IPS-20b (cell line): ENCODE results near the gene PLCH2.
"Not testable (repeated sequence)": the region's sequence is repeated elsewhere in the genome, so short reads cannot be mapped to it uniquely, and the experiment has no call there.

Experiments used
- H3K27ac ChIP-seq: one replicate; pipeline ENCODE4 v1.5.1; 2013; ENCODE audit warnings: low read length
- H3K27me3 ChIP-seq: 2 replicates; pipeline ENCODE4 v1.6.1; 2013; ENCODE audit warnings: mild to moderate bottlenecking, low read length, inconsistent platforms; ENCODE audit not compliant: insufficient read depth
- H3K36me3 ChIP-seq: 2 replicates; pipeline ENCODE4 v1.6.1; 2013; ENCODE audit warnings: low read depth, mild to moderate bottlenecking, inconsistent platforms, low read length, moderate library complexity; ENCODE audit not compliant: insufficient read depth
- H3K4me1 ChIP-seq: 2 replicates; pipeline ENCODE4 v1.6.1; 2013; ENCODE audit warnings: mild to moderate bottlenecking, control low read depth, inconsistent platforms, low read length, moderate library complexity; ENCODE audit not compliant: insufficient read depth
- H3K4me3 ChIP-seq: 2 replicates; pipeline ENCODE4 v1.5.1; 2013; ENCODE audit warnings: mild to moderate bottlenecking, low read length, inconsistent platforms
- H3K9ac ChIP-seq: 2 replicates; pipeline ENCODE4 v1.6.1; 2013; ENCODE audit warnings: low read depth, mild to moderate bottlenecking, inconsistent platforms, low read length, moderate library complexity
- H3K9me3 ChIP-seq: 2 replicates; pipeline ENCODE4 v1.6.1; 2013; ENCODE audit warnings: mild to moderate bottlenecking, low read depth, low read length, inconsistent platforms; ENCODE audit not compliant: insufficient read depth

Gene PLCH2

DNA sequence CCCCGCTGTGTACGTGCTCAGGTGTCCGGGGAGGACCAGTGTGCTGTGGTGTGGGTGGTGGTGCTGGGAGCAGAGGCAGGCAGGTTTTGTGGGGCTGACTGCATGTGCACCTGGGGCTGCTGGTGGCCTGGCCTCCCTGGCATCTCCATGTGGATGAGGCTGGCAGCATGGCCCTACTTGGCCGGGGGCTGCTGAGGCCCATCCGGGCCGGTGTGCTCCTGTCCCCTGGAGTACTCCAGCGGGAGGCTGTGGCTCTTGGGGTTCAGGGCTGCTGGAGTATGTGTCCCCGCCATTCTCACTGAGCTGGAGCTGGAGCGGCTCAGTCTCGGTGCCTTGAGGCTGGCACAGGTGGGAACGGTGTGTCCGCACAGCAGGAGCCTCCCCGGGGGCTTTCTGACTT, 42.9 kb upstream of the PLCH2 start:
- Histone ChIP-seq H3K9ac (no peak overlapping the region), H3K9me3 (no peaks in the 10 kb centered on the region), H3K4me1 (no peaks in the 10 kb centered on the region), H3K4me3 (no peak overlapping the region), H3K27ac (no peak overlapping the region), H3K27me3 (no peaks in the 10 kb centered on the region; the same call in 1 of the 2 replicates), H3K36me3 (no peaks in the 10 kb centered on the region)

DNA sequence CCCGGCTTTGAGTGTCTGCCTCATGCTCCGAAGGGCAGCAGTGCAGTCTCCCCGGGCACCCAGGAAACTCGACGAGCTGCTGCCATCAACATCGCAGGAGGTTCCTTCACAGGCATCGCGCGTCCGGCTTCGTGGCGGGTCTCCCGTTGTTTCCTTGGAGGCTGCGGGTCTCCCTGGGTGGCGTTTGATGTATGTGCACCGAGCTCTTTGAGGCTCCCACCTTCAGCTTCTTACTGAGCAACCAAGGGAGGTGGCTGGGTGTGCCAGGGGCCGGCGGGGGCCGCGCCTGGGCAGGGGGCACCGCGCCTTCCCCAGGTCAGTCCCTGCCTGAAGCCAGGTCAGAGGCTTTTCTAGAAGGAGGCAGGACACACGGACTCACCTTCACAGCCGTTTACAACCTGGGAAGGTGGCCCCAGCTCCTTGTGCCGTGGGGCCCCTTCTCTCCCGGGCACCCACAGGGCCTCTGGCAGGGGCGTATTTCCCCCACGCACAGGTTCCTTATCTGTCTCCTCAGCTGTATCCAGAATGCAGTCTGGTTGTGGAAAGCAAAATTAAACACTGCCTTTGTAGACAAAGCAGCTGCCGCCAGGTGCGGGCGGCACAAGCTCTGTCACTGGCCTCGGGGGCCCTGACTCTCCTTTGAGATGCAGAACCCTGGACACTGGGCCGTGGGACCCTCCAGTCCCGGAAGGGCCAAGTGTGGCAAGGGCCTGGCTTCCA, 42.0 kb upstream of the PLCH2 start:
- no peak overlapping the region for H3K4me3 ChIP-seq
- no peak overlapping the region for H3K9ac ChIP-seq
- no peak overlapping the region for H3K27ac ChIP-seq
- no peaks in the 10 kb centered on the region for H3K9me3 ChIP-seq
- no peaks in the 10 kb centered on the region for H3K36me3 ChIP-seq
- no peaks in the 10 kb centered on the region; the same call in 1 of the 2 replicates for H3K27me3 ChIP-seq
- no peaks in the 10 kb centered on the region for H3K4me1 ChIP-seq

DNA sequence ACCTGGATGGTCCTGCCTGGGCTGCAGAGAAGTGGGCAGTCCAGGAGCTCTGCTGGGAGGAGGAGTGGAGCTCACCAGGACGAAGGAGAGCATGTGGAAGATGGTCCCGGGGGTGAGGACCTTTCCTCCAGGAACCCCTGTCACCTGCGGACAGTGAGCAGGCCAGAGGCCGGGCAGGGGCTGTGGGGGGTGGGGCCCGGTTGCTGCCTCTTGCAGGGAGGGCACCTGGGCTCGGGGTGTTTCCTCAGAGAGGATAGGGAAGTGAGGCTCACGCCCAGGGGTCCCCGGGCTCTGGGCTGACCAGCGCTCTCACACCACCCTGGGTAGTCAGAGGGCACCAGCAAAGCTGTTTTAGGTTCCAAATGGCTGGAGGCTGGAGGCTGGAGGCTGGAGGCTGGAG, 41.0 kb upstream of the PLCH2 start:
- Histone ChIP-seq H3K4me1 (no peaks in the 10 kb centered on the region), H3K27ac (no peak overlapping the region), H3K4me3 (no peak overlapping the region), H3K9ac (no peak overlapping the region), H3K36me3 (no peaks in the 10 kb centered on the region), H3K9me3 (no peaks in the 10 kb centered on the region), H3K27me3 (no peaks in the 10 kb centered on the region; the same call in 1 of the 2 replicates)

DNA sequence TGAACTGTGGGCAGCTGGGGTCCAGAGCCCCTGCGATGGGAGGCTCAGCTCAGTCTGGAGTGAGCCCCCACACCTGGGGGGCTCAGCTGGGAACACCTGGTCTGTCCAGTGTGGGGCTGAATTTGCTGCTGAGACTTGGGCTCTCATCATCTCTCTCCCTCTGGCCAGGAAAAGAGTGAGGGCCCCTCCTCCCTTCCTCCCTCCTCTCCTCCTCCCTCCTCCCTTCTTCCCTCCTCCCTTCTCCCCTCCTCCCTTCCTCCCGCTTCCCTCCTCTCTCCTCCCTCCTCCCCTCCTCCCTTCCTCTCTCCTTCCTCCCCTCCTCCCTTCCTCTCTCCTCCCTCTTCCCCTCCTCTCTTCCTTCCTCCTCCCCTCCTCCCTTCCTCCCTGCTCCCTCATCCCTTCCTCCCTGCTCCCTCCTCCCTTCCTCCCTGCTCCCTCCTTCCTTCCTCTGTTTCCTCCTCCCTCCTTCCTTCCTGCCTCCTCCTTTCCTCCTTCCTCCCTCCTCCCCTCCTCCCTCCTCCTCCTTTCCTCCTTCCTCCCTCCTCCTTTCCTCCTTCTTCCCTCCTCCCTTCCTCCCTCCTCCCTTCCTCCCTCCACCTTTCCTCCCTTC, 40.2 kb upstream of the PLCH2 start:
- Histone ChIP-seq H3K36me3 (no peaks in the 10 kb centered on the region), H3K27me3 (no peaks in the 10 kb centered on the region; the same call in 1 of the 2 replicates), H3K9ac (no peak overlapping the region), H3K27ac (no peak overlapping the region), H3K9me3 (no peaks in the 10 kb centered on the region), H3K4me3 (no peak overlapping the region), H3K4me1 (no peaks in the 10 kb centered on the region)

DNA sequence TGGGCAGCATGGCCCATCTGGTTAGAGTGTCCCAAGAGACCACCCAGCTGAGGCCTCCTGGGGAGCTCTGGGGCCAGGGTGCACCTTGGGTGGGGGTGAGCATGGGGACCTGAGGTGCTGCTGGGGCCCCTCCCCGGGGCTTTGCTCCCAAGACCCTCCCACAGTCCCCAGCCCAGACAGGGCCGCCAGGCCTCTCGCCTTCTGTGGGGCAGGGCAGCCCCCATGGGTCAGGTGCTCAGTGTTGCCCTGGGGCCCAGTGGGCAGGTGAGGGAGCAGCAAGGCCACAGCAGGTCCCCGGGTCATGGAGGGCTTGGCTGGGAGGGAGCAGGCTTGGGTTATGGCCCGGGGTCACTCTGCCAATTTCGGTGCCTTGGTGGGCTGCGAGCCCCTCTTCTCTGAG, 39.2 kb upstream of the PLCH2 start:
- Histone ChIP-seq H3K36me3 (no peaks in the 10 kb centered on the region), H3K4me3 (no peak overlapping the region), H3K9me3 (no peaks in the 10 kb centered on the region), H3K9ac (no peak overlapping the region), H3K4me1 (no peaks in the 10 kb centered on the region), H3K27ac (no peak overlapping the region), H3K27me3 (peaks cover 7% of the 10 kb centered on the region)

DNA sequence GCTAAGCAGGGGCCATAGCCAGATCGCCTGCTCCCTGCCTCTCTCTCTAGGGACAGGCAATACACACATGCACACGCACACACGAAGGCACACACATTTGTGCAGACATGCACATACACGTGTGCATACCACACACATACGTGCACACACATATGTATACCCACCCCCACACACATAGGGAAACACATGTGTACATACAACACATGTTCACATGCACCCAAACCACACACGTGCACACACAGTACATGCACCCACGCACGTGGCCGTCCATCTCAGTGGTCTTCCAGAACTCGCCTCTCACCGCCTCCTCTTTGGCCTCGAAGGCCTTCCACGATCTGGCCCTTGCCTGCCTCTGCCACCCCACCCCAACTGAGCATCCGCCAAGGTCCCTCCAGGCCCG, 38.5 kb upstream of the PLCH2 start:
- Histone ChIP-seq H3K9me3 (no peaks in the 10 kb centered on the region), H3K4me3 (no peak overlapping the region), H3K27ac (no peak overlapping the region), H3K36me3 (no peaks in the 10 kb centered on the region), H3K9ac (no peak overlapping the region), H3K4me1 (no peaks in the 10 kb centered on the region), H3K27me3 (peaks cover 15% of the 10 kb centered on the region)

DNA sequence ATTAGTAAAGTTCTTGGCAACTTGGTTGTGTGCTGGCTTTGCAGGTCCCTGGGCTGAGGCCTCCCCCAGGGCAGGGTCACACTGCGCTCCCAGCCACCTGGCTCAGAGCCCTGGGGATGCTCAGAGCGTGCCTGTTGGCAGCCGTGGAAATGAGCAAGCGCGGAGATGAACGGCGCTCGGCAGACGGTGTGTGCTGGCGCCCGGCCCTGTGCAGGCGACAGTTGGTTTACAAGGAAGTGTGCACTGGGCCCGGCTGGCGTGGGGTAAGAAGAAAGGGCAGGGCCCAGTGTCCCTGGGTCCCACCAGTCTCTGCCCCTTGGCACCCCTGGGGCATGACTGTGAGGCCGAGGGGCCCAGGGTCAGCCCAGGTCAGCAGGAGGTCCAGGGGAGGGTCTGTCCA, 38.1 kb upstream of the PLCH2 start:
- Histone ChIP-seq H3K9me3 (no peaks in the 10 kb centered on the region), H3K27me3 (peaks cover 19% of the 10 kb centered on the region), H3K36me3 (no peaks in the 10 kb centered on the region), H3K27ac (no peak overlapping the region), H3K4me1 (no peaks in the 10 kb centered on the region), H3K4me3 (no peak overlapping the region), H3K9ac (no peak overlapping the region)

DNA sequence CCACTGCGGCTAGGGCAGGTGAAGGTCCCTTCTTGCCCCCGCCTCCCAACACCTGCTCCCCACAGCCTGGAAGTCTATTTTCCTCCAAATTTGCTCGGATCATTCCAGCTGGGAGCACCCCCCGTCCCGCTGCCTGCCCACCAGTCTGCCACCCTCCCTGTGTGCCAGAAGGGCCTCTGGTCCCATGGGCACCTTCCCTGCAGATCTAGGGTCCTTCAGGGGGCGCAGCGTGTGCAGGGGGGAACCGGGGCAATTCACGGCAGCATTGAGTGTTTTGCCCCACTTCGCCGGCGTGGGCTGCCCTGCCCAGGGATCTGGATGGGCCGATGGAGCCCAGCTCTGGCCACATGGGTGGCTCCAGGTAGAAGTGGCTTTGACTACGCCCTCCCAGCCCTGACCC, 37.4 kb upstream of the PLCH2 start:
- Histone ChIP-seq H3K9ac (no peak overlapping the region), H3K4me3 (no peak overlapping the region), H3K36me3 (no peaks in the 10 kb centered on the region), H3K27ac (no peak overlapping the region), H3K4me1 (no peaks in the 10 kb centered on the region), H3K27me3 (peaks cover 23% of the 10 kb centered on the region), H3K9me3 (no peaks in the 10 kb centered on the region)

DNA sequence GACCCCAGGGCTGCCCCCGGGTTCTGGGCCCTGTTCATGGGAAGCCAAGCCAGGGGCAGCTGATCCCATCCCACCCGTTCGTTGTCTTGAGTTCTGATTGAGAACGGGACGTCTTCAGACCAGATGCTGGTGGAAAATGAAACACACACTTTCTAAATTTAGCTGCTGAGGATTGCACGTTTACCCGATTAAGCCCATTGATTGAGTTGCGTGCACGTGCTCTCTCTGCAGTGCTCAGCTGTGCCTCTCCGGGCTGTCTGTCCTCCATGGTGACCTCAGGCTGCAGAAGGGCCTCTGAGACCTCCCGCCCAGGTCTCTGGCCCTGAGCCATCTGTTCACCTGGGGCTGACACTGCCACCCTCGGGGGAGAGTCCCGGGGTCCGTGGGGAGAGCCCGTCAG, 36.7 kb upstream of the PLCH2 start:
- H3K4me1 ChIP-seq, result no peaks in the 10 kb centered on the region
- no peaks in the 10 kb centered on the region for H3K9me3 ChIP-seq
- no peak overlapping the region for H3K27ac ChIP-seq
- no peak overlapping the region for H3K4me3 ChIP-seq
- H3K9ac ChIP-seq, result no peak overlapping the region
- H3K36me3 ChIP-seq, result no peaks in the 10 kb centered on the region
- peaks cover 30% of the 10 kb centered on the region for H3K27me3 ChIP-seq

DNA sequence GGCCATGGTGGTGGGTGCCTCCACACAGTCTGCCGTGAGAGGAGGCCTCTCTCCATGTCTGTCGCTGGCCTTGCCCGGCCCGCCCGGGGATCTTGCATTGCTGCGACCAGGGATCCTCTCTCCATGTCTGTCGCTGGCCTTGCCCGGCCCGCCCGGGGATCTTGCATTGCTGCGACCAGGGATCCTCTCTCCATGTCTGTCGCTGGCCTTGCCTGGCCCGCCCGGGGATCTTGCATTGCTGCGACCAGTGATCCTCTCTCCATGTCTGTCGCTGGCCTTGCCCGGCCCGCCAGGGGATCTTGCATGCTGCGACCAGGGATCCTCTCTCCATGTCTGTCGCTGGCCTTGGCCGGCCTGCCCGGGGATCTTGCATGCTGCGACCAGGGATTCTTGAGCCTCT, 35.7 kb upstream of the PLCH2 start:
- H3K4me3 ChIP-seq, H3K36me3 ChIP-seq, H3K27ac ChIP-seq, H3K4me1 ChIP-seq, H3K9ac ChIP-seq, H3K9me3 ChIP-seq: not testable (repeated sequence)
- H3K27me3 ChIP-seq, result peaks cover 39% of the 10 kb centered on the region

DNA sequence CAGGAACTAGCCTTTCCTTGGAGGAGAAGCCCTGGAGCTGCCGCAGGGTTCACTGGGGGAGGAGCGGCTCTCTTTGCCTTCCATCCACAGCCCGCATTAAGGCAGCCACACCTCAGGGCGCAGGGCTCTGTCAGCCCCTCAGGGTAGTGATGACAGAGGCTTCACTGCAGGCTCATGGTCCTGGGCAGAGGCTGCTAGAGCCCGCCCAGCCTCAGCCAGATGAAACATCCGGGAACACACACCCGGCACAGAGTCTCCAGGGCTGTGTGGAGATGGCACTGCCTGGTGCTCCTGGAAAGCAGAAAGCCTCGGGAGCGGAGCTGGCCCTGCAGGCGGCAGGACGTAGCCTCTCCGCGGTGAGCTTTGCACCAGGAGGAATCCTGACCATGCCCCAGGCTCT, 34.3 kb upstream of the PLCH2 start:
- Histone ChIP-seq H3K27ac (no peak overlapping the region), H3K9ac (no peak overlapping the region)

DNA sequence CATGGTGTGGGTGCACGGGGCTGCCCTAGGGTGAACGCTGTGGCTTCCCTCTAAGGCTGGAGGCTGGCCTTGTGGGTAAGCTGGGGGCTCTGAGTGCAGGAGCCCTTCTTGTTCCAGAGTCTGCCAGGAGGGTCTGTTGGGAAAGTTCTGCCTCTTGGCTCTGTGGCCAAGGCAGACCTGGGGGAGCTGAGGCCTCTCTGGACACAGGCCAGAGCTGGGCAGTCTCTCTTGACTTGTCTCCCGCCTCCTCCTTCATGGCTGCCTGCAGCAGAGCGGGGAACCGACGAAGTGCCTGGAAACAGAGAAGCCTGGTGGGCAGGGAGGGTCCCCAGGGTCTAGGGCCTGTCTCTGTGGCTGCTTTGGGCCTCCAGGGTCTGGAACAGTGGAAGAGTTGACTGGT, 33.4 kb upstream of the PLCH2 start:
- no peak overlapping the region for H3K27ac ChIP-seq
- H3K4me1 ChIP-seq, result peaks cover 5% of the 10 kb centered on the region; the same call in 1 of the 2 replicates
- H3K27me3 ChIP-seq, result peaks cover 45% of the 10 kb centered on the region
- no peaks in the 10 kb centered on the region for H3K36me3 ChIP-seq
- H3K9me3 ChIP-seq, result no peaks in the 10 kb centered on the region
- H3K9ac ChIP-seq, result no peak overlapping the region
- no peak overlapping the region for H3K4me3 ChIP-seq

More for the DNA sequence above, 34.3 kb upstream of the PLCH2 start:
- no peaks in the 10 kb centered on the region; the same call in 1 of the 2 replicates for H3K4me1 ChIP-seq
- peaks cover 45% of the 10 kb centered on the region for H3K27me3 ChIP-seq
- H3K36me3 ChIP-seq, result no peaks in the 10 kb centered on the region
- H3K9me3 ChIP-seq, result no peaks in the 10 kb centered on the region
- no peak overlapping the region for H3K4me3 ChIP-seq
